ENCODE data around the gene TSHB.

DNA sequence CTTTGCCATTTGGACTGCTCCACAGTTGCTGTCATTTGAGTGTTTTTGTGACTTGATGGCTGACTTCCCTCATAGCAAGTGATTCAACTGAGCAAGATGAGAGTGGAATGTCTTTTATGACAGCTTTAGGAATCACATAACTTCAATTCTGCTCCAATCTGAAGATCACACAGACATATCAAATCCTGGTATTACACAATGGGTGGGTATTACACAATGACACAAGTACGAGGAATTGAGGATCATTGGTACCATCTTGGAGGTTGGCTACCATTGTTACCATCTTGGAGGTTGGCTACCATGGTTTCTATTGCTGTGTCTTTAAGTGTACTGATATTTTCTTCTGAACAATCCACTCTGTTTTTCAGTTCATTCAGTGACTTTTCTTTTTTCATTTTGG lies 8.5 kb upstream of the TSHB start:
- TF ChIP-seq YY1 (IDR thresholded peaks at IDR 0.05; ENCODE audit: insufficient read depth, insufficient read length), result no peak
- no peak for TF ChIP-seq ZNF274 (IDR thresholded peaks at IDR 0.05; ENCODE audit: low read depth, low read length)
- TF ChIP-seq SUZ12 (IDR thresholded peaks at IDR 0.05; ENCODE audit: extremely low read depth, insufficient read depth, insufficient read length), result no peak

Measured in NT2/D1 (cell line).